Smooth muscle cell (in vitro differentiated cells): ENCODE results near the gene ILK. TPM values are rescaled to one million over a fixed set of nuclear protein-coding genes. Genes with fewer than 3 reads are reported as not detected.

Source experiments
- DNase-seq: peaks from one replicate; lab custom pipeline; 2025; ENCODE audit not compliant: unreplicated experiment; lab: John Stamatoyannopoulos, UW
- H2AFZ ChIP-seq: fragments of 200-600 bp; sonication (generic); 2 replicates; pipeline ENCODE4 v1.6.0; 2016; ENCODE audit warnings: antibody characterized with exemption, low read depth, mild to moderate bottlenecking
- H3F3A ChIP-seq: fragments of 200-600 bp; sonication (generic); 2 replicates; pipeline ENCODE4 v1.6.0; 2017; ENCODE audit warnings: antibody characterized with exemption, low read depth
- H3K27ac ChIP-seq: fragments of 200-600 bp; sonication (generic); 2 replicates; pipeline ENCODE4 v1.5.1; 2016; ENCODE audit warnings: low read depth, mild to moderate bottlenecking
- H3K27me3 ChIP-seq: fragments of 200-600 bp; sonication (generic); 2 replicates; pipeline ENCODE4 v1.6.1; 2016; ENCODE audit warnings: low read depth, mild to moderate bottlenecking
- H3K36me3 ChIP-seq: fragments of 200-600 bp; sonication (generic); 2 replicates; pipeline ENCODE4 v1.5.1; 2016; ENCODE audit warnings: low read depth
- H3K4me1 ChIP-seq: fragments of 200-600 bp; sonication (generic); 2 replicates; pipeline ENCODE4 v1.5.1; 2016; ENCODE audit warnings: low read depth
- H3K4me2 ChIP-seq: fragments of 200-600 bp; sonication (generic); 2 replicates; pipeline ENCODE4 v1.6.0; 2016; ENCODE audit warnings: mild to moderate bottlenecking
- H3K4me3 ChIP-seq: fragments of 200-600 bp; sonication (generic); 2 replicates; pipeline ENCODE4 v1.5.1; 2016; ENCODE audit warnings: mild to moderate bottlenecking
- H3K79me2 ChIP-seq: fragments of 200-600 bp; sonication (generic); 2 replicates; pipeline ENCODE4 v1.6.0; 2016; ENCODE audit warnings: low read depth, mild to moderate bottlenecking
- H3K9ac ChIP-seq: fragments of 200-600 bp; sonication (generic); 2 replicates; pipeline ENCODE4 v1.6.0; 2016; ENCODE audit warnings: low read depth
- H3K9me3 ChIP-seq: fragments of 200-600 bp; sonication (generic); replicated peaks from 2 replicates; pipeline ENCODE4 v1.5.1; 2016; ENCODE audit warnings: low read depth
- H4K20me1 ChIP-seq: fragments of 200-600 bp; sonication (generic); 2 replicates; pipeline ENCODE4 v1.6.0; 2016; ENCODE audit warnings: low read depth
- WGBS: methylation state at CpG from one replicate; pipeline ENCODE4 v1.1.7; 2016; ENCODE audit warnings: low lambda C conversion rate; 5-methylcytosine and 5-hydroxymethylcytosine counted together
- polyA plus RNA-seq: library from polyadenylated mRNA; unstranded; fragments of >200 nt; fragmentation: Nextera tagmentation; extraction: Ambion mirVana; gene quantifications from 2 replicates; pipeline ENCODE4 v1.2.1, GENCODE V29; 2016
- total RNA-seq: library from RNA; depleted of rRNA; stranded (reverse); fragments of >200 nt; gene quantifications from 2 replicates; pipeline ENCODE4 v1.2.3, GENCODE V29; 2014
- TF ChIP-seq, protein P1 (sequence below): fragments of 200-600 bp; sonication (generic); IDR thresholded peaks from 2 replicates; pipeline ENCODE4 v1.5.1; 2017; ENCODE audit warnings: borderline replicate concordance, mild to moderate bottlenecking, antibody characterized with exemption; ENCODE audit not compliant: insufficient read depth, poor library complexity, severe bottlenecking

ILK gene
- total and polyA plus RNA-seq, 2 experiments from 2014 or later = 138 to 236 TPM

DNA sequence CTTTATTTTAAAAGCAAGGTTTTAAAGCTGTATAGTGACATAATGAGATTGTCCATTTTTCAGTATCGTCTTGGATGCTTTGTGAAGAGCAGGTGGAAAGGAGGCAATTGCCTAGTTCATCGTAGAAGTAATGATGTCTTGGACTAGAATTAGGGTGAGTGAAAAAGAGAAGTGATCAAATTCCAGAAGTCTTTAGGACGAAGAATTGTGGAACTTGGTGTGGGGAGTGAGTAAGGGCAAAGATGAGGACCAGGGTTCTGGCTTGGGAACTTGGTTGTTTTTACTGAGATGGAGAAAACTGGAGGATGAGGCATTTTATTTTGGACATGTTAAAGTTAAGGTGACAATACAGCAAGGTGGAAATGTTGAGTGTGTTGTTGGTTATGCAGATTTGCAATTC, 1.2 kb downstream of the ILK start:
- DNase-seq = no peak
- Histone ChIP-seq H3K79me2 (peaks cover 83% of the 10 kb centered on the region), H3K4me2 (peak overlapping the region; percentile 92), H4K20me1 (peaks cover 18% of the 10 kb centered on the region), H3K27me3 (no peaks in the 10 kb centered on the region), H3K4me1 (peaks cover 38% of the 10 kb centered on the region), H3F3A (peaks cover 41% of the 10 kb centered on the region), H3K9ac (peak overlapping the region; percentile 91), H3K36me3 (no peaks in the 10 kb centered on the region), H2AFZ (no peak overlapping the region), H3K9me3 (no peaks in the 10 kb centered on the region), H3K27ac (peak overlapping the region; percentile 99), H3K4me3 (peak overlapping the region; percentile 95)
- TF ChIP-seq, protein P1, sequence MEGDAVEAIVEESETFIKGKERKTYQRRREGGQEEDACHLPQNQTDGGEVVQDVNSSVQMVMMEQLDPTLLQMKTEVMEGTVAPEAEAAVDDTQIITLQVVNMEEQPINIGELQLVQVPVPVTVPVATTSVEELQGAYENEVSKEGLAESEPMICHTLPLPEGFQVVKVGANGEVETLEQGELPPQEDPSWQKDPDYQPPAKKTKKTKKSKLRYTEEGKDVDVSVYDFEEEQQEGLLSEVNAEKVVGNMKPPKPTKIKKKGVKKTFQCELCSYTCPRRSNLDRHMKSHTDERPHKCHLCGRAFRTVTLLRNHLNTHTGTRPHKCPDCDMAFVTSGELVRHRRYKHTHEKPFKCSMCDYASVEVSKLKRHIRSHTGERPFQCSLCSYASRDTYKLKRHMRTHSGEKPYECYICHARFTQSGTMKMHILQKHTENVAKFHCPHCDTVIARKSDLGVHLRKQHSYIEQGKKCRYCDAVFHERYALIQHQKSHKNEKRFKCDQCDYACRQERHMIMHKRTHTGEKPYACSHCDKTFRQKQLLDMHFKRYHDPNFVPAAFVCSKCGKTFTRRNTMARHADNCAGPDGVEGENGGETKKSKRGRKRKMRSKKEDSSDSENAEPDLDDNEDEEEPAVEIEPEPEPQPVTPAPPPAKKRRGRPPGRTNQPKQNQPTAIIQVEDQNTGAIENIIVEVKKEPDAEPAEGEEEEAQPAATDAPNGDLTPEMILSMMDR = no peak
- WGBS = 52% methylated on average over 3 of the region's 3 CpGs

DNA sequence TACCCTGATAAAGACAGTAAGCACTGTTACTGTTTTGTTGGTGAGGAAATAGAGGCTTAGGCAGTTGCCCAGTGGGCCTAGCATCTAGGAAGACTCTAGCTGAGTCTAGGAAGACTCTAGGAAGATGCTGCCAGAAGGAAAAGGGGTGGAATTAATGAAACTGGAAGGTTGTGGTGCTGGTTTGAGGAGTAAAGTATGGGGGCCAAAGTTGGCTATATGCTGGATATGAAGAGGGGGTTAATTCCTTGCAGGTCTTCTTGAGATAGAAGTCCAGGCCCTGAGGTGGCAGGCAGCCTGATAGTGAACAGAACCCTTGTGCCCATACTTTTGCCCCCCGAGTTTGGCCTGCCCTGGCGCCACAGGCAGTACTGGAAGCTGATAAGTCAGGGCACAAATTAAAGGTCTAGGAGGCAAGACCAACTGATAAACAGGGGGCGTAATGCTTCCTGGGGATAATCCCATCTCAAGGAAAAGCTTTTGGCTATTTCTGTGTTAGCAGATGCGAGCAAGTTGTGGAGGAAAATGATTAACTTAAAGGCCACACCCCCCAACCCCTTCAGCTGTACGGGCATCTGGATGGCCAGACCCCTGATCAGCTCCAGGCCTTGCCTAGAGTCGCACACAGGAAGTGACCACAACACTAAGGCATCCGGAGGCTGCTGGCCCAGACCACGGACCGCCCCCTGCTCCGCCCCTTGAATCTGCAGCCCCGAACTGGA, 3.1 kb downstream of the ILK start:
- H3K4me1 ChIP-seq = peaks cover 45% of the 10 kb centered on the region
- peaks cover 87% of the 10 kb centered on the region for H3K79me2 ChIP-seq
- H3F3A ChIP-seq = peaks cover 48% of the 10 kb centered on the region
- H3K36me3 ChIP-seq = no peaks in the 10 kb centered on the region
- TF ChIP-seq, protein P1 = no peak
- H3K9me3 ChIP-seq = no peaks in the 10 kb centered on the region
- H4K20me1 ChIP-seq = peaks cover 16% of the 10 kb centered on the region
- peak overlapping the region; percentile 95 for H3K4me3 ChIP-seq
- 5% methylated on average over 11 of the region's 11 CpGs for WGBS
- peak overlapping the region; percentile 73 for H3K9ac ChIP-seq
- H3K27me3 ChIP-seq = no peaks in the 10 kb centered on the region
- H3K27ac ChIP-seq = peak overlapping the region; percentile 99
- no peak overlapping the region for H2AFZ ChIP-seq
- DNase-seq = peak; percentile 69
- H3K4me2 ChIP-seq = peak overlapping the region; percentile 92

DNA sequence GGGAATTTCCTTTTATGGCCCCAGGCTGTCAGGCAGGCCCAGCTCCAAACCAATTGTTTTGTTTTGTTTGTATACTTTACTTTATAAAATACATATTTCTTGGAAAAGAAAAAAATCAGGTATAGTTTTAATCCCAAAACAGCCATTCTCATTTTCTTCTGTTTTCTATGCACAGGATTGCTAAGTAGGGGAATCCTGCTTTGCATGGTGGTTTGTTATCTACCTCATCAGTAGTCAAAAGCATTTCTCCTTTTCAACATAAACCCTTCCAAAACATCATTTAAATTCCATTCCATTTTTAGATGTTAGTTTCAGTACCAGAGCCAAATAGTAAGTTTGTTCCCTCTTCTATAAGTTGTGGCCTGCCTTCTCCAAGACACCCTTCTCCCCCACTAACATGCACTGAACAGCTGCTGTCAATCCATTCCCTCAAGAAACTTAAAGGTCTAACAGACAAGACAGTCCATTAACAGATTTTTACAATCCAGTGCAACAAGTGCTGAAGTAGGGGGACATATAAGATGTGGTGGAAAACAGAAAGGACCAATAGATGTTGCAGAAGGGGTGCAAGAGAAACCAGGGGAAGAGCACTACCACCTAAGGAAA, 3.7 kb downstream of the ILK start:
- Histone ChIP-seq H3K4me1 (peaks cover 41% of the 10 kb centered on the region), H3K9ac (peak overlapping the region; percentile 51), H3K4me3 (peak overlapping the region; percentile 95)

More for the DNA sequence above, 3.7 kb downstream of the ILK start:
- TF ChIP-seq, protein P1 = no peak
- Histone ChIP-seq H3K79me2 (peaks cover 83% of the 10 kb centered on the region), H2AFZ (no peak overlapping the region), H3F3A (peaks cover 49% of the 10 kb centered on the region), H3K4me2 (peak overlapping the region; percentile 92), H4K20me1 (peaks cover 10% of the 10 kb centered on the region), H3K27ac (peak overlapping the region; percentile 99), H3K9me3 (no peaks in the 10 kb centered on the region), H3K27me3 (no peaks in the 10 kb centered on the region), H3K36me3 (no peaks in the 10 kb centered on the region)
- no peak for DNase-seq
